Measurements from ENCODE around the gene FKBP15. TPM values are rescaled to one million over a fixed set of nuclear protein-coding genes. Genes with fewer than 3 reads are reported as not detected.

The FKBP15 gene
- total and polyA plus RNA-seq, 2 of the 4 experiments (the other 2 are of a cell fraction): 20.4 to 25.5 TPM

GRCh38 chr9:113186137-113186755, 34.8 kb downstream of the FKBP15 start:
- Histone ChIP-seq H2AFZ (replicated peaks; ENCODE audit: low read length, poor library complexity) (no peak overlapping the region), H3K18ac (ENCODE audit: low read depth, low read length) (no peak overlapping the region), H3K14ac (replicated peaks; ENCODE audit: low read depth, low read length) (no peak overlapping the region), H2AK5ac (ENCODE audit: low read depth, low read length) (0 out of 2 replicates have a peak overlapping the region, but pooled peaks have one; percentile 23), H3K4me3 (ENCODE audit: insufficient read depth, low read depth, low read length) (no peak overlapping the region), H3K9ac (ENCODE audit: low read depth, low read length) (no peak overlapping the region), H3K27ac (ENCODE audit: insufficient read depth, low read length) (no peak overlapping the region), H3K4me2 (ENCODE audit: low read depth, low read length) (no peak overlapping the region), H3K4me1 (ENCODE audit: control insufficient read depth, insufficient read depth, low read length) (peaks cover 6% of the 10 kb centered on the region), H3K9me1 (ENCODE audit: insufficient read depth, low read length) (peaks cover 15% of the 10 kb centered on the region), H2BK15ac (ENCODE audit: low read depth, low read length) (no peak overlapping the region), H2BK20ac (ENCODE audit: low read depth, low read length) (peak overlapping the region; percentile 30; the same call in 1 of the 2 replicates), H3K56ac (ENCODE audit: extremely low read depth, insufficient read depth, low read length) (no peak overlapping the region), H3K79me1 (ENCODE audit: low read depth in 1 of 2, low read length in 2 of 2) (peaks cover 4 to 20% of the 10 kb centered on the region in 2 experiments; a peak in 3 of 4 replicates), H3K23ac (ENCODE audit: low read depth, low read length) (no peak overlapping the region), H4K5ac (ENCODE audit: low read depth, low read length) (no peak overlapping the region), H4K20me1 (ENCODE audit: insufficient read depth, low read length) (no peaks in the 10 kb centered on the region), H3K4ac (ENCODE audit: low read depth, low read length) (no peak overlapping the region), H3K9me3 (ENCODE audit: control insufficient read depth, insufficient read depth, low read length) (no peaks in the 10 kb centered on the region), H4K91ac (ENCODE audit: insufficient read depth, low read depth, low read length) (no peak overlapping the region), H4K8ac (ENCODE audit: low read depth in 2 of 2, low read length in 2 of 2) (no peak overlapping the region), H2BK120ac (ENCODE audit: low read depth, low read length) (no peak overlapping the region), H3K27me3 (ENCODE audit: control insufficient read depth, insufficient read depth, low read length) (no peaks in the 10 kb centered on the region), H3K36me3 (ENCODE audit: control insufficient read depth, insufficient read depth, low read length) (peaks cover 23% of the 10 kb centered on the region), H2BK5ac (ENCODE audit: low read depth, low read length, poor library complexity, severe bottlenecking) (no peak overlapping the region), H2AK9ac (replicated peaks; ENCODE audit: low read depth, low read length, poor library complexity) (no peak overlapping the region)
- in situ Hi-C loops (cut with MboI; ENCODE audit: low sequenced_read_pairs) (no loop called here), dilution Hi-C loops (cut with HindIII; ENCODE audit: low sequenced_read_pairs, unreplicated experiment) (no loop called here), intact Hi-C loops (cut with micrococcal nuclease) (no loop called here)
- DNase-seq (no peak), ATAC-seq (ENCODE audit: low read depth) (no peak)
- ChIA-PET CTCF (no interaction called here), POLR2A (ENCODE audit: unreplicated experiment) (no interaction called here)
- TF ChIP-seq MAZ (IDR thresholded peaks at IDR 0.05; ENCODE audit: borderline replicate concordance, low read depth, low read length) (no peak), BHLHE40 (IDR thresholded peaks at IDR 0.05; ENCODE audit: low read depth, low read length) (no peak), CHD1 (IDR thresholded peaks at IDR 0.05; ENCODE audit: low read depth, low read length) (no peak), NFE2L2 (IDR thresholded peaks at IDR 0.05; ENCODE audit: low read depth, low read length) (no peak), RCOR1 (IDR thresholded peaks at IDR 0.05; ENCODE audit: insufficient replicate concordance, low read length) (no peak)
- 100% methylated on average over 1 of the region's 7 CpGs; no CpG with 5 or more reads in 1 of the 2 experiments for WGBS, 2 experiments (ENCODE audit: extremely low coverage in 2 of 2, insufficient read length in 1 of 2)
- no TSS peak for BruUV-seq (replicated peaks)

All from IMR-90 (cell line).